GM10248 (cell line): ENCODE results near the gene PLEKHG7.

ENCODE experiments used
- CTCF ChIA-PET: fragments of 300-600 bp; sonication (Branson Sonifier 250); formaldehyde crosslinking; extraction: SDS; loops from one replicate; lab custom pipeline; 2021; ENCODE audit warnings: antibody characterized with exemption; lab: Yijun Ruan, JAX
- POLR2A ChIA-PET: fragments of 350-650 bp; sonication (Branson Sonifier 250); formaldehyde crosslinking; extraction: SDS; loops from one replicate; lab custom pipeline; 2020; ENCODE audit warnings: antibody characterized with exemption; lab: Yijun Ruan, JAX
- DNase-seq: peaks from one replicate; pipeline ENCODE4 v3.0.0; 2012; ENCODE audit errors: extremely low spot score
- TF ChIP-seq, protein P1 (sequence below): IDR thresholded peaks from 2 replicates; pipeline ENCODE4 v1.5.1; 2012; ENCODE audit warnings: mild to moderate bottlenecking, low read depth; ENCODE audit errors: extremely low read depth, missing control alignments, control extremely low read depth

The PLEKHG7 gene

GRCh38 chr12:92718483-92718990, 15.7 kb downstream of the PLEKHG7 start:
- no peak for DNase-seq
- ChIA-PET POLR2A (no interaction called here), CTCF (interaction anchor here (1.3 kb wide), 1 partner anchor 25 kb away, joined by 3 read pairs; no protein-coding TSS in a partner anchor)
- TF ChIP-seq, protein P1, sequence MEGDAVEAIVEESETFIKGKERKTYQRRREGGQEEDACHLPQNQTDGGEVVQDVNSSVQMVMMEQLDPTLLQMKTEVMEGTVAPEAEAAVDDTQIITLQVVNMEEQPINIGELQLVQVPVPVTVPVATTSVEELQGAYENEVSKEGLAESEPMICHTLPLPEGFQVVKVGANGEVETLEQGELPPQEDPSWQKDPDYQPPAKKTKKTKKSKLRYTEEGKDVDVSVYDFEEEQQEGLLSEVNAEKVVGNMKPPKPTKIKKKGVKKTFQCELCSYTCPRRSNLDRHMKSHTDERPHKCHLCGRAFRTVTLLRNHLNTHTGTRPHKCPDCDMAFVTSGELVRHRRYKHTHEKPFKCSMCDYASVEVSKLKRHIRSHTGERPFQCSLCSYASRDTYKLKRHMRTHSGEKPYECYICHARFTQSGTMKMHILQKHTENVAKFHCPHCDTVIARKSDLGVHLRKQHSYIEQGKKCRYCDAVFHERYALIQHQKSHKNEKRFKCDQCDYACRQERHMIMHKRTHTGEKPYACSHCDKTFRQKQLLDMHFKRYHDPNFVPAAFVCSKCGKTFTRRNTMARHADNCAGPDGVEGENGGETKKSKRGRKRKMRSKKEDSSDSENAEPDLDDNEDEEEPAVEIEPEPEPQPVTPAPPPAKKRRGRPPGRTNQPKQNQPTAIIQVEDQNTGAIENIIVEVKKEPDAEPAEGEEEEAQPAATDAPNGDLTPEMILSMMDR = no peak

DNA sequence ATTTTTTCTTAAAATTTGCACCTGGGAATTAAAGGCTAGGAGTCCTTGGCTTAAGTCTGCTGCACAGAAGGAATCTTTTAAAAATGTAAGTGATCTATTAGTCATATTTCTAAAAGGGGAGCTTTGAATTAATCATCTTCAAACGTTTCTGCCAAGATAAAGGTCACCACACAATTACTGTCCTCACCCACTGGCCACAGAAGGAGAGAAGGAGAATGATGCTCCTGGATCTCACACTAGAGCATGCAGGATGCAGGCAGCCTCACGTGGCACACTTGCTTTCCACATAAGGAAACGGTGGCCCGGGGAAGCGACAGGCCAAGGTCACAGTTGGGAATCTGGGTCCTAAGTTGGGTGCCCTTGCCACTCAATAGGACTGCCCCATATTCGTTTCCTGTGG, 16.9 kb downstream of the PLEKHG7 start:
- TF ChIP-seq, protein P1 = no peak
- CTCF ChIA-PET = no interaction called here
- no peak for DNase-seq
- POLR2A ChIA-PET = no interaction called here

GRCh38 chr12:92721130-92721529, 18.3 kb downstream of the PLEKHG7 start:
- ChIA-PET POLR2A (interaction anchor here (0.6 kb wide), 1 partner anchor 16 kb away, joined by 9 read pairs; no protein-coding TSS in a partner anchor), CTCF (interaction anchor here (1.5 kb wide), 1 partner anchor 12 kb away, joined by 5 read pairs; no protein-coding TSS in a partner anchor)
- no peak for DNase-seq
- TF ChIP-seq, protein P1 = no peak

- POLR2A ChIA-PET = no interaction called here
- DNase-seq = no peak
- CTCF ChIA-PET = interaction anchor here (1.5 kb wide), 1 partner anchor 12 kb away, joined by 5 read pairs; no protein-coding TSS in a partner anchor
- TF ChIP-seq, protein P1 = no peak
These were observed 18.9 kb downstream of the PLEKHG7 start for GRCh38 chr12:92721656-92722055.

GRCh38 chr12:92722897-92723296, 20.1 kb downstream of the PLEKHG7 start:
- no peak for DNase-seq
- TF ChIP-seq, protein P1 = no peak
- ChIA-PET CTCF (no interaction called here), POLR2A (no interaction called here)

- TF ChIP-seq, protein P1 = no peak
- no peak for DNase-seq
- CTCF ChIA-PET = interaction anchor here (0.9 to 1.8 kb wide), 3 partner anchors 10 to 111 kb away, joined by 3 to 5 read pairs (median 3); no protein-coding TSS in a partner anchor
- POLR2A ChIA-PET = no interaction called here
These were observed 24.1 kb downstream of the PLEKHG7 start for GRCh38 chr12:92726850-92727249.
